Stomach (tissue), 4 donors: ENCODE results near the gene SPATC1L.

Experiments used
- POLR2A ChIP-seq, 4 donors: fragments of 450-650 bp; IDR thresholded peaks; one replicate each; pipeline ENCODE4 v1.6.1; 2016; ENCODE audit warnings: antibody characterized with exemption in 4 of 4, control low read depth in 2 of 4, mild to moderate bottlenecking in 1 of 4, moderate library complexity in 1 of 4
- TF ChIP-seq, protein P1 (sequence below), 7 experiments: fragments of 450-650 bp in 4 of 7; fragments of 200-600 bp in 3 of 7; sonication (generic) in 3 of 7; IDR thresholded peaks; one replicate each; pipeline ENCODE4 v1.5.1; 2016 to 2019; ENCODE audit warnings: antibody characterized with exemption in 7 of 7, control low read depth in 2 of 7, mild to moderate bottlenecking in 1 of 7

DNA sequence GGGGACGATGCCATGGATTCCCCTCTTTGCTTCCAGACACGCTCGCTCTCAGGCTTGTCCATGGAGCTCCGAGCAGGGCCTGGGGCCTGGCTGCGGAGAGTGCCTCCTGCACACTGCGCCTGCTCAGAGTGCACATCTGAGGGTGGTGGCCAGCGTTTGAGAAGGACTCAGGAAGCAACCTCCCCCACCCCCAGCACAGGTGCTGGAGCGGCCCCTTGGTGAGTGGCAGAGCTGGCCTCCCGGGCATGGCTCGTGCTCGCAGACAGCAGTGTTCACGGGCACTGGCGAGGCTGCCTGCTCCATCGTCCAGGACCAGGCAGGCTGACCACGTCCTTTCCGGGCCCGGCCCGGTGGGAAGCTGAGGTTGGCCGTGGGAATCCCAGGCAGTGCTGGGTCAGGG is 2.8 kb downstream of the SPATC1L start:
- TF ChIP-seq, protein P1, sequence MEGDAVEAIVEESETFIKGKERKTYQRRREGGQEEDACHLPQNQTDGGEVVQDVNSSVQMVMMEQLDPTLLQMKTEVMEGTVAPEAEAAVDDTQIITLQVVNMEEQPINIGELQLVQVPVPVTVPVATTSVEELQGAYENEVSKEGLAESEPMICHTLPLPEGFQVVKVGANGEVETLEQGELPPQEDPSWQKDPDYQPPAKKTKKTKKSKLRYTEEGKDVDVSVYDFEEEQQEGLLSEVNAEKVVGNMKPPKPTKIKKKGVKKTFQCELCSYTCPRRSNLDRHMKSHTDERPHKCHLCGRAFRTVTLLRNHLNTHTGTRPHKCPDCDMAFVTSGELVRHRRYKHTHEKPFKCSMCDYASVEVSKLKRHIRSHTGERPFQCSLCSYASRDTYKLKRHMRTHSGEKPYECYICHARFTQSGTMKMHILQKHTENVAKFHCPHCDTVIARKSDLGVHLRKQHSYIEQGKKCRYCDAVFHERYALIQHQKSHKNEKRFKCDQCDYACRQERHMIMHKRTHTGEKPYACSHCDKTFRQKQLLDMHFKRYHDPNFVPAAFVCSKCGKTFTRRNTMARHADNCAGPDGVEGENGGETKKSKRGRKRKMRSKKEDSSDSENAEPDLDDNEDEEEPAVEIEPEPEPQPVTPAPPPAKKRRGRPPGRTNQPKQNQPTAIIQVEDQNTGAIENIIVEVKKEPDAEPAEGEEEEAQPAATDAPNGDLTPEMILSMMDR (IDR thresholded peaks at IDR 0.05): no peak
- no peak for TF ChIP-seq POLR2A (IDR thresholded peaks at IDR 0.05)
